Activated CD4-positive, alpha-beta T cell treated with anti-CD3 and anti-CD28 coated beads, Interleukin-2, amount 50 U/mL, for 1 hour (primary cell): ENCODE data around the gene BRAF.
"Not testable (repeated sequence)": the region's sequence is repeated elsewhere in the genome, so short reads cannot be mapped to it uniquely, and the experiment has no call there.

Experiments used
- DNase-seq: peaks from one replicate; pipeline ENCODE4 v3.0.0-alpha.2; 2020

The BRAF gene

GRCh38 chr7:140763166-140763565 is 161.6 kb downstream of the BRAF start:
- DNase-seq = not testable (repeated sequence)

- DNase-seq = not testable (repeated sequence)
Measured at GRCh38 chr7:140761375-140761774, 163.4 kb downstream of the BRAF start.

GRCh38 chr7:140754506-140754905 is 170.2 kb downstream of the BRAF start:
- no peak for DNase-seq

- DNase-seq = no peak
Measured at GRCh38 chr7:140752533-140752932, 172.2 kb downstream of the BRAF start.

GRCh38 chr7:140746751-140747150 is 178.0 kb downstream of the BRAF start:
- DNase-seq = no peak

- DNase-seq = no peak
Measured at GRCh38 chr7:140745266-140746058, 179.3 kb downstream of the BRAF start.

- no peak for DNase-seq
Measured at GRCh38 chr7:140744005-140744404, 180.7 kb downstream of the BRAF start.

GRCh38 chr7:140743255-140743654 is 181.5 kb downstream of the BRAF start:
- DNase-seq = not testable (repeated sequence)

GRCh38 chr7:140738280-140738679 is 186.4 kb downstream of the BRAF start:
- no peak for DNase-seq

- DNase-seq = no peak
Measured at GRCh38 chr7:140734729-140735128, 190.0 kb downstream of the BRAF start.

- no peak for DNase-seq
Measured at GRCh38 chr7:140734096-140734495, 190.6 kb downstream of the BRAF start.

GRCh38 chr7:140732416-140732815 is 192.3 kb downstream of the BRAF start:
- DNase-seq = no peak

- no peak for DNase-seq
Measured at GRCh38 chr7:140726281-140726680, 198.4 kb downstream of the BRAF start.

GRCh38 chr7:140724706-140725105 is 200.0 kb downstream of the BRAF start:
- no peak for DNase-seq

GRCh38 chr7:140723574-140723973 is 201.2 kb downstream of the BRAF start:
- DNase-seq = no peak

- DNase-seq = peak; percentile 40
Measured at GRCh38 chr7:140723006-140723405, 201.7 kb downstream of the BRAF start.

- DNase-seq = no peak
Measured at GRCh38 chr7:140722254-140722653, 202.5 kb downstream of the BRAF start.

- DNase-seq = no peak
Measured at GRCh38 chr7:140719721-140720120, 205.0 kb downstream of the BRAF start.

GRCh38 chr7:140714331-140715040 is 210.2 kb downstream of the BRAF start:
- DNase-seq = no peak

- not testable (repeated sequence) for DNase-seq
Measured at GRCh38 chr7:140712392-140712791, 212.3 kb downstream of the BRAF start.

GRCh38 chr7:140708764-140709163 is 216.0 kb downstream of the BRAF start:
- not testable (repeated sequence) for DNase-seq

GRCh38 chr7:140707132-140707531 is 217.6 kb downstream of the BRAF start:
- no peak for DNase-seq

GRCh38 chr7:140704205-140704604 is 220.5 kb downstream of the BRAF start:
- DNase-seq = no peak

GRCh38 chr7:140702774-140703173 is 222.0 kb downstream of the BRAF start:
- no peak for DNase-seq
